ENCODE data around the gene CNTN5.

DNA sequence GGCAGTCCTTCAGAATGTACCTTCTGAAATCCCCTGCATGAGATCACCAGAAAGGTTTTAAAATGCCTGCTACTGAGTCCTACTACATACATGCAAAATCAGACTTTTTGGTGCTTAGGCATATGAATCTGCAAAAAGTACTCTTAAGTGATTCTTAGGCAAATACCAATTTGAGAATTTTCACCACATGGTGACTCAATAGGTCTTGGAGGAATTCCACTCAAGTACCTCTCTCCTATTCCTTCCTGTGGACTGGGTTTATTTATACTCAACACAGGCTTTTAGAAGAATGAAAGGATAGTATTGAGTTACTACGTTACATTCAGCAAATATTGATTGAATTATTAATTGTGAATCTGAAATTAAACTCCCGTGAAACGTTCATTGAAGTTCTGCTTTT is 223.9 kb downstream of the CNTN5 start:
- TF ChIP-seq, protein P1, sequence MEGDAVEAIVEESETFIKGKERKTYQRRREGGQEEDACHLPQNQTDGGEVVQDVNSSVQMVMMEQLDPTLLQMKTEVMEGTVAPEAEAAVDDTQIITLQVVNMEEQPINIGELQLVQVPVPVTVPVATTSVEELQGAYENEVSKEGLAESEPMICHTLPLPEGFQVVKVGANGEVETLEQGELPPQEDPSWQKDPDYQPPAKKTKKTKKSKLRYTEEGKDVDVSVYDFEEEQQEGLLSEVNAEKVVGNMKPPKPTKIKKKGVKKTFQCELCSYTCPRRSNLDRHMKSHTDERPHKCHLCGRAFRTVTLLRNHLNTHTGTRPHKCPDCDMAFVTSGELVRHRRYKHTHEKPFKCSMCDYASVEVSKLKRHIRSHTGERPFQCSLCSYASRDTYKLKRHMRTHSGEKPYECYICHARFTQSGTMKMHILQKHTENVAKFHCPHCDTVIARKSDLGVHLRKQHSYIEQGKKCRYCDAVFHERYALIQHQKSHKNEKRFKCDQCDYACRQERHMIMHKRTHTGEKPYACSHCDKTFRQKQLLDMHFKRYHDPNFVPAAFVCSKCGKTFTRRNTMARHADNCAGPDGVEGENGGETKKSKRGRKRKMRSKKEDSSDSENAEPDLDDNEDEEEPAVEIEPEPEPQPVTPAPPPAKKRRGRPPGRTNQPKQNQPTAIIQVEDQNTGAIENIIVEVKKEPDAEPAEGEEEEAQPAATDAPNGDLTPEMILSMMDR (IDR thresholded peaks at IDR 0.05; ENCODE audit: poor library complexity, severe bottlenecking) = no peak
- TF ChIP-seq, protein P2, sequence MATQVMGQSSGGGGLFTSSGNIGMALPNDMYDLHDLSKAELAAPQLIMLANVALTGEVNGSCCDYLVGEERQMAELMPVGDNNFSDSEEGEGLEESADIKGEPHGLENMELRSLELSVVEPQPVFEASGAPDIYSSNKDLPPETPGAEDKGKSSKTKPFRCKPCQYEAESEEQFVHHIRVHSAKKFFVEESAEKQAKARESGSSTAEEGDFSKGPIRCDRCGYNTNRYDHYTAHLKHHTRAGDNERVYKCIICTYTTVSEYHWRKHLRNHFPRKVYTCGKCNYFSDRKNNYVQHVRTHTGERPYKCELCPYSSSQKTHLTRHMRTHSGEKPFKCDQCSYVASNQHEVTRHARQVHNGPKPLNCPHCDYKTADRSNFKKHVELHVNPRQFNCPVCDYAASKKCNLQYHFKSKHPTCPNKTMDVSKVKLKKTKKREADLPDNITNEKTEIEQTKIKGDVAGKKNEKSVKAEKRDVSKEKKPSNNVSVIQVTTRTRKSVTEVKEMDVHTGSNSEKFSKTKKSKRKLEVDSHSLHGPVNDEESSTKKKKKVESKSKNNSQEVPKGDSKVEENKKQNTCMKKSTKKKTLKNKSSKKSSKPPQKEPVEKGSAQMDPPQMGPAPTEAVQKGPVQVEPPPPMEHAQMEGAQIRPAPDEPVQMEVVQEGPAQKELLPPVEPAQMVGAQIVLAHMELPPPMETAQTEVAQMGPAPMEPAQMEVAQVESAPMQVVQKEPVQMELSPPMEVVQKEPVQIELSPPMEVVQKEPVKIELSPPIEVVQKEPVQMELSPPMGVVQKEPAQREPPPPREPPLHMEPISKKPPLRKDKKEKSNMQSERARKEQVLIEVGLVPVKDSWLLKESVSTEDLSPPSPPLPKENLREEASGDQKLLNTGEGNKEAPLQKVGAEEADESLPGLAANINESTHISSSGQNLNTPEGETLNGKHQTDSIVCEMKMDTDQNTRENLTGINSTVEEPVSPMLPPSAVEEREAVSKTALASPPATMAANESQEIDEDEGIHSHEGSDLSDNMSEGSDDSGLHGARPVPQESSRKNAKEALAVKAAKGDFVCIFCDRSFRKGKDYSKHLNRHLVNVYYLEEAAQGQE (IDR thresholded peaks at IDR 0.05; ENCODE audit: borderline replicate concordance) = no peak
- TF ChIP-seq MXI1 (conservative IDR thresholded peaks at IDR 0.05; ENCODE audit: poor library complexity, severe bottlenecking) = no peak
- no peak for TF ChIP-seq POLR2AphosphoS5 (IDR thresholded peaks at IDR 0.05)
- TF ChIP-seq TAF1 (IDR thresholded peaks at IDR 0.05; ENCODE audit: low read depth) = no peak
- no peak for TF ChIP-seq EP300 (conservative IDR thresholded peaks at IDR 0.05; ENCODE audit: poor library complexity, severe bottlenecking)
